ENCODE data around the gene SAP25. TPM values are rescaled to one million over a fixed set of nuclear protein-coding genes. Genes with fewer than 3 reads are reported as not detected.

SAP25 gene
- total RNA-seq, 3 donors from 2014 or later: 6.2 to 8.1 (median 7.6) TPM

DNA sequence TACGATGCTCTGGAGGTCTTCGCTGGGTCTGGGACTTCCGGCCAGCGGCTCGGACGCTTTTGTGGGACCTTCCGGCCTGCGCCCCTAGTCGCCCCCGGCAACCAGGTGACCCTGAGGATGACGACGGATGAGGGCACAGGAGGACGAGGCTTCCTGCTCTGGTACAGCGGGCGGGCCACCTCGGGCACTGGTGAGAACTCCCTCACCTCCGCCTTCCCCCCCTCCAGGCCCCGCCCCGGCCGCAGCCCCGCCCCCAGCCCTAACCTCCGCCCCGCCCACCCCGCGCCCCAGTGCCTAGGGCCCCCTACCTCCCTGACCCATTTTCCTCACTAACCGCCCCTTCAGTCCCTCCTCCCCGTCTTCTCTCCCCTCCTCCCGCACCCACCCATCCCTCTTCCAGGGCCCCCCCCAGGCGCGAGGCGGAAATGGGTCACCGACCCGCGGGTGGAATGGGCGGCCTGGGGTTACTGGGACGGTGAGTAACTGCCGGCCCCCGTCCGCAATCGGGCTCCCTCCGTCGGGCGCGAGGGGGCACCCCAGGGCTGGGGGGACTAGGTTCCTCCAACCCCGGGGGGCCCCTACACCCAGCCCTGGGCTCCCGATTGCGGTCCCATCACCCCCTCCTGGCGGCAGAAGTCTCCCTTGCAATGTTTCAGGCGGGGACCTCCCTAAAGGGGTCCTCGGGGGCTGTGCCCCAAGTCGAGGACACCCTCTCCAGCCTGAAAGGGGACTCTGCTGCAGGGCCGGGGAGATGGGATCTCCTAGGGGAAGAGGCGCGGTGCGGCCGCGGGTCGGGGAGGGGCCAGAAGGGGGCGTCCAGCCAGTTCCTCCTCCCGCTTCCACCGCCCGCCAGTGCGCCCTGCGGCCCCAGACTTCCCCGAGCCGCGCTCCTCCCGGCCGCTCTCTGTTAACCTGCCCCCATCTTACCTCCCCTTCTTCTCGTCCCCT lies 30.6 kb upstream of the SAP25 start:
- peak; percentile 60 for DNase-seq
- Mint-ChIP-seq H3K4me1 (ENCODE audit: low read depth) (peaks cover 15% of the 10 kb centered on the region), H3K9me3 (no peaks in the 10 kb centered on the region), H3K27me3 (ENCODE audit: low read depth) (no peaks in the 10 kb centered on the region), H3K36me3 (ENCODE audit: insufficient read depth) (no peaks in the 10 kb centered on the region), H3K4me3 (peak overlapping the region; percentile 78)
- peak; percentile 73 to 76 for ATAC-seq

DNA sequence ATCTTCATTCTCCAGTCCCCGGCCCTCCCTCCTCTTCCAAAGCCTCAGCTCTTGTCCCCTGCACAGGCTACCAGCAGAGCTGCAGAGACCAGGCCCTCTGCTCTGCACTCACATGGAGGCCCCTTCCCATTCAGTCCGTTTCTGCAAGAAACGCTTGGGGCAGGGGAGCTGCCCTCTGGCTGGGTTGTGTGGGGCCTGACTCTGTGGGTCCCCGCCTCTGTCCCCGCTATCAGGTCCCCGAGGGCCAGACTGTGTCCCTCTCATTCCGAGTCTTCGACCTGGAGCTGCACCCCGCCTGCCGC lies 30.0 kb upstream of the SAP25 start:
- ATAC-seq: no peak
- DNase-seq: no peak
- Mint-ChIP-seq H3K9me3 (no peaks in the 10 kb centered on the region), H3K4me1 (ENCODE audit: low read depth) (peaks cover 15% of the 10 kb centered on the region), H3K4me3 (peak overlapping the region; percentile 78), H3K27me3 (ENCODE audit: low read depth) (no peaks in the 10 kb centered on the region), H3K36me3 (ENCODE audit: insufficient read depth) (no peaks in the 10 kb centered on the region)

DNA sequence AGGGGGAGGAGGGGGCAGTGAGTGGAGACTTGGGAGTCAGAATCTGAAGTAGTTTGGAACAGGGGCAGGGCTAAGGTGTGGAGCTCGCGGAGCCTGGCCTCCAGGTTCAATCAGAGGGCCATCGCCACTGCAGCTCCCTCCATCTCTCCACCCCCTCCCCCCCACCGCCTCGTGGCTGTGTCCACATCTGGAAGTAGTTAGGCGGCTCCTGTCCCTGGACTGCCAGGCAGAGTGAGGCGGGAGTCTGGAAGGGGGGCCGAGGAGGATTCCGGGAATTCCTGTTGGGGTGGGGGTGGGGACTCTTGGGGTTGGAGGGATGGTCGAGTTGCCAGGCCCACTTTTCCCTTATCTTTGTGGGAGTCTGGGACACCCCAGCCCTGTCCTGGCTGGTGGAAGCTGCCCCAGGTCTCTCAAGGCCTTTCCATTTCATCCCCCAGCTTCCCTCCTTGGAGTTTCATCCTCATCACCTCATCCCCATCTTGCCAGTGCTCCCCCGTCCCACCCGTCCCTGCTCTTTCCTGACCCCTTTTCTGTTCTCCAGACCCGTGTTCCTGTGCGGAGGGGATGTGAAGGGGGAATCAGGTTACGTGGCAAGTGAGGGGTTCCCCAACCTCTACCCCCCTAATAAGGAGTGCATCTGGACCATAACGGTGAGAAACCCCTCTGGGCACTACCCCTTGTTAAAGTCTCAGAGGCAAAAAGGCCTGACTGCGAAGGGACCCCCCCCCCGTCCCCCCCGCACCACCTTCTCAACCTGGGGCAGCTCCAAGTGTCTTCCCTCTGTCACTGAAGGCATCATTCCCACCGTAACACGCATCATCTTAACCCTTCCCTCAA lies 29.4 kb upstream of the SAP25 start:
- Mint-ChIP-seq H3K4me3 (peak overlapping the region; percentile 78), H3K27me3 (ENCODE audit: low read depth) (no peaks in the 10 kb centered on the region), H3K36me3 (ENCODE audit: insufficient read depth) (no peaks in the 10 kb centered on the region), H3K4me1 (ENCODE audit: low read depth) (peaks cover 15% of the 10 kb centered on the region), H3K9me3 (no peaks in the 10 kb centered on the region)
- ATAC-seq (no peak), DNase-seq (no peak)

DNA sequence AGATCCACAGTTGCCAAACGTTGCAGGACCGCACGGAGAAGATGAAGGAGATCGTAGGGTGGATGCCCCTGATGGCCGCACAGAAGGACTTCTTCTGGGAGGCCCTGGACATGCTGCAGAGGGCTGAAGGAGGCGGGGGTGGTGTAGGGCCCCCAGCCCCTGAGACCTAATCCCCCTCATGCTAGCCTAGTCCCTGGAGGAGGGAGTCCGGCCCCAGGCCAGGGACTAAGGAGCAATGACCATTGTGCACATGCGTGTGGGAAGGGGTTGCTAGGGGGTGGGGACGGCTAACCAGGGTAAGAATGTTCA lies 27.0 kb upstream of the SAP25 start:
- Mint-ChIP-seq H3K9me3 (no peaks in the 10 kb centered on the region), H3K36me3 (ENCODE audit: insufficient read depth) (no peaks in the 10 kb centered on the region), H3K4me3 (no peak overlapping the region), H3K4me1 (ENCODE audit: low read depth) (peaks cover 14% of the 10 kb centered on the region), H3K27me3 (ENCODE audit: low read depth) (no peaks in the 10 kb centered on the region)
- ATAC-seq (no peak), DNase-seq (no peak)

DNA sequence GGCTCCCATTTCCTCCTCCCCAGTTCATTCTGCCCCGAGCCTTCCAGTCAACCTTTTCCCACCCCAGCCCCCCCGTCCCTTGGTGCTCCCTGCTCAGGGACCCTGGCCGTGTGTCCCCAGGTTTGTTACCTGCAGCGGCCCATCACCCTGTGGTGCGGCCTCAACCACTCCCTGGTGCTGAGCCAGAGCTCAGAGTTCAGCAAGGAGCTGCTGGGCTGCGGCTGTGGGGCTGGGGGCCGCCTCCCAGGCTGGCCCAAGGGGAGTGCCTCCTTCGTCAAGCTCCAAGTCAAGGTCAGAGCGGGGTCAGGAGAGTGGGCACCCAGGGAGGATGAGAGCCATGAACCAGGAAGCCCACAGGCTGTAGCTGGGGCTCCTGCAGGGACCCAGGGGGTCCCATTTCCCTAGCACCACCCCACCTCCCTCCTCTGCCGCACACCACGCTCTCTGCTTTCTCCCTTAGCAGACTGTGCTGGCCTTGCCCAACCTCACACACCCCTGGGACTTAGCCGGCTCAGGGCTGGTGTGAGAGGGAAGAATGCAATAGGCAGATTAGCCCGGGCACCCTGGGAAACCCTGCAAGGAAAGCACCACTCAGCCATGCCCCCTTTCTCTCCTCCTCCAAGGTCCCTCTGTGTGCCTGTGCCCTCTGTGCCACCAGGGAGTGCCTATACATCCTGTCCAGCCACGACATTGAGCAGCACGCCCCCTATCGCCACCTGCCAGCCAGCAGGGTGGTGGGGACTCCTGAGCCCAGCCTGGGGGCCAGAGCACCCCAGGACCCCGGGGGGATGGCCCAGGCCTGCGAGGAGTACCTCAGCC lies 26.4 kb upstream of the SAP25 start:
- Mint-ChIP-seq H3K4me3 (no peak overlapping the region), H3K36me3 (ENCODE audit: insufficient read depth) (no peaks in the 10 kb centered on the region), H3K27me3 (ENCODE audit: low read depth) (no peaks in the 10 kb centered on the region), H3K9me3 (no peaks in the 10 kb centered on the region), H3K4me1 (ENCODE audit: low read depth) (peaks cover 11% of the 10 kb centered on the region)
- ATAC-seq: no peak
- no peak for DNase-seq

DNA sequence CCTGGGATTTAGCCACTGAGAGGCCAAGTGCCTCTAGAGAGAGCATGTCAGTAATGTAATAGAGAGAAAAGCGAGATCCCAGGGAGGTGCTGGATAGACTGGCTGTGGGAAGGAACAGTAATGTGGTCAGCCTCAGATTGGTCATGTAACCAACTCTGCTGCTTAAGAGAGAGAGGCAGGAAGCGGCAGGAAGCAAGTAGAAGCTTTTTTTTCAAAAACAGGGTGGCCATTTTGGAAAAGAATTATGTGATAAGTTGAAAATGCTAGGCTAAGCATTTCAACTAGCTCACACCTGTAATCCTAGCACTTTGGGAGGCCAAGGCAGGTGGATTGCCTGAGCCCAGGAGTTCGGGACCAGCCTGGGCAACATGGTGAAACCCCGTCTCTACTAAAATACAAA lies 24.7 kb upstream of the SAP25 start:
- no peak overlapping the region for H3K4me3 Mint-ChIP-seq
- ATAC-seq (no peak), DNase-seq (no peak)
- no peaks in the 10 kb centered on the region for H3K9me3 Mint-ChIP-seq
- peaks cover 4% of the 10 kb centered on the region for H3K4me1 Mint-ChIP-seq (ENCODE audit: low read depth)
- H3K36me3 Mint-ChIP-seq (ENCODE audit: insufficient read depth): no peaks in the 10 kb centered on the region
- no peaks in the 10 kb centered on the region for H3K27me3 Mint-ChIP-seq (ENCODE audit: low read depth)

DNA sequence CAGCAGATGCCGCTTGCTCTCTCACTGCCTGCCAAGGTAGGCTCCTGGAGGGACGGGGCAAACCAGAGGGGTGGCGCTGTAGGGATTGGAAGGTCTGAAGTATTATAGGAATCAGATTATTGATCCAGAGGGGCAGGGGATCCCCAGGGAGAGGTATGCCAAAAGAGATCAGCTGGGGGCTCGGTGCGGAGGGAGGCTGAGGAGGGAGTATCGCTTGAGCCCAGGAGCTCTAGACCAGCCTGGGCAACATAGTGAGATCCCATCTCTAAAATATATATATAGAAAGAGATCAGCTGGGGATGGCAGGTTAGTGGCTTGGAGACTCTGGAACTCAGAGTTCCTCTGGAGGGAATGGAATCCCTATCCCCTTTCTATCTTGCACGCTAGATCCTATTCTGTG lies 21.5 kb upstream of the SAP25 start:
- Mint-ChIP-seq H3K9me3 (no peaks in the 10 kb centered on the region), H3K4me3 (no peak overlapping the region), H3K4me1 (ENCODE audit: low read depth) (no peaks in the 10 kb centered on the region), H3K36me3 (ENCODE audit: insufficient read depth) (no peaks in the 10 kb centered on the region), H3K27me3 (ENCODE audit: low read depth) (peaks cover 8% of the 10 kb centered on the region)
- ATAC-seq (no peak), DNase-seq (no peak)

DNA sequence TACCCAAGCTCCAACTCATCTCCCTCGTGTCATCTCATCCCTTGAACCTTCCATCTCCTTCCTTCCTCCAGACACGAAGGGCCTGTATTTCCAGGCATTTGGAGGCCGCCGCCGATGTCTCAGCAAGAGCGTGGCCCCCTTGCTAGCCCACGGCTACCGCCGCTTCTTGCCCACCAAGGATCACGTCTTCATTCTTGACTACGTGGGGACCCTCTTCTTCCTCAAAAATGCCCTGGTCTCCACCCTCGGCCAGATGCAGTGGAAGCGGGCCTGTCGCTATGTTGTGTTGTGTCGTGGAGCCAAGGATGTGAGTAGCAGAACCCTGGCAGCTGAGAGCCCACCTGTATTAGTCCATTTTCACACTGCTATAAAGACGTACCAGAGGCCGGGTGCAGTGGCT lies 17.9 kb upstream of the SAP25 start:
- no peaks in the 10 kb centered on the region for H3K9me3 Mint-ChIP-seq
- peaks cover 10% of the 10 kb centered on the region for H3K27me3 Mint-ChIP-seq (ENCODE audit: low read depth)
- no peak for ATAC-seq
- DNase-seq: no peak
- H3K36me3 Mint-ChIP-seq (ENCODE audit: insufficient read depth): no peaks in the 10 kb centered on the region
- H3K4me3 Mint-ChIP-seq: no peak overlapping the region
- H3K4me1 Mint-ChIP-seq (ENCODE audit: low read depth): peaks cover 8% of the 10 kb centered on the region

DNA sequence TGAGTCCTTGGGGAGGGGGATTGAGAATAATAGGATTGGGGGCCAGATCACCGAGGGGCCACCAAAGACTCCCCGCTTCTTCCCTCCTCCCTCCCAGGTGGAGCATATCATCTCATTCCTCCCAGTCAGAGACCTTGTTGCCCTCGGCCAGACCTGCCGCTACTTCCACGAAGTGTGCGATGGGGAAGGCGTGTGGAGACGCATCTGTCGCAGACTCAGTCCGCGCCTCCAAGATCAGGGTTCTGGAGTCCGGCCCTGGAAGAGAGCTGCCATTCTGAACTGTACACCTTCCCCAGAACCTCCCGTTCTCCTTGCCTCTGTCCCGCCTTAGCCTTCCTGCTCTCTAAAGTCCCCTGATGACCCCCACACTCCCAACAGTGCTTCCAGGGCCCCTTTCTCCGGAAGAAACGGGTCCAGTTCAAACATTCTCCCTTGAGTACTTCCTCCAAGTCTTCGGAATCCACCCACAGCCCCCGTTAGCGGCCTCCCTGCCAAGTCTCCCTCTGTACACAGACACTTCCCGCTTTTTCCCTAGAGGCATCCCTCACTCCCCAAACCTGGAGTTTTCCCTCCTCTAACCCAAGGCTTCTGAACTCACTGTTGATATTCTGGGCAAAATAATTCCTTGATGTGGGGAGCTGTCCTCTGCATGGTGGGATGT lies 16.5 kb upstream of the SAP25 start:
- Mint-ChIP-seq H3K4me3 (no peak overlapping the region), H3K36me3 (ENCODE audit: insufficient read depth) (no peaks in the 10 kb centered on the region), H3K4me1 (ENCODE audit: low read depth) (peaks cover 12% of the 10 kb centered on the region), H3K27me3 (ENCODE audit: low read depth) (peaks cover 10% of the 10 kb centered on the region), H3K9me3 (no peaks in the 10 kb centered on the region)
- ATAC-seq (no peak), DNase-seq (no peak)

DNA sequence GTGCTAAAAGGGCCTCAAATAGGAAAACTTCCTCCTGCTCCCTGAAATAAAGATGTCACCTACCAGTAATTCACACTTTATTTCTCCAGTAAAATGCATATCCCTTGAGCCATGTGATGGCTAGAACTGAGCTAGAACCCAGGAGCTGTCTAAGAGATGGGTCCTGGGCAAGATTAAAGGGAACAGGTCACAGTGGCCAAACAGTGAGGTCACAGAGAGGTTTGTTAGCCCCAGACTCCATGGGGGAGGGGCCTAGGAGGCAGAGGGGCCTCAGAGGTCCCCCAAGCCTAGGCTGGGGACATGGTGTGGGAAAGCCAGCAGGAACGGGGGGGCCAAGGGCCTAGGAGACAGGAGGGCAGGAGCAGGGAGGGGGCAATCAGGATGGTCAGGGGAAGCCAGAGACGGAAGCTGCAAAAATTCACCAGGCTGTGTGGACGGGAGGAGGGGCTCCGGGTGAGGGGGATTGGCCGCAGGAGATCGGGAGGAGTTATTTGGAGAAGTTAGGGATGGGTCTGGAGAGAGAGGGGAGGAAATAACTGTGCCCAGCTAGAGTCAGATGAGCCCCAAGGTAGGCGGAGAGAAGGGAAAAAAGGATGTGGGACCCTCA lies 15.7 kb upstream of the SAP25 start:
- Mint-ChIP-seq H3K4me1 (ENCODE audit: low read depth) (peaks cover 19% of the 10 kb centered on the region), H3K36me3 (ENCODE audit: insufficient read depth) (no peaks in the 10 kb centered on the region), H3K27me3 (ENCODE audit: low read depth) (peaks cover 10% of the 10 kb centered on the region), H3K4me3 (no peak overlapping the region), H3K9me3 (no peaks in the 10 kb centered on the region)
- DNase-seq: no peak
- no peak for ATAC-seq

DNA sequence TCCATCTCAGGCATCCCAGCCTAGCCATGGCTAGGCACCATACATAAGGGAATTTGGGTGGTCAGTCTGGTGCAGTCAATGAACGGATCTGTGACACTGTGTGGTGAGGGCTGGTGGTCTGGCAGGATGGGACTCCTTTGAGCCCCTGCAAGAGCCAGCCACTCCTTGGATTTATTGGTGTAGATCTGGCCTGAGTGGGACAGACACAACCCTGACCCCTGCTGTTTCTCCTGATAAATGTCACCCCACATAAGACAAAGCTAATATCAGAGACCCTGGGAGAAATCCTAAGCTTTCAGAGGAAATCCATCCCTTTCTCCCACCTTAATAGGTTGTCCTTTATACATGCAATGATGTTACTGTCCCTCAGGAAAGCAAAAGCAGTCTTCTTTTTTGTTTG lies 14.7 kb upstream of the SAP25 start:
- H3K36me3 Mint-ChIP-seq (ENCODE audit: insufficient read depth): no peaks in the 10 kb centered on the region
- ATAC-seq (no peak), DNase-seq (no peak)
- no peak overlapping the region for H3K4me3 Mint-ChIP-seq
- peaks cover 10% of the 10 kb centered on the region for H3K27me3 Mint-ChIP-seq (ENCODE audit: low read depth)
- peaks cover 28% of the 10 kb centered on the region for H3K4me1 Mint-ChIP-seq (ENCODE audit: low read depth)
- H3K9me3 Mint-ChIP-seq: no peaks in the 10 kb centered on the region

DNA sequence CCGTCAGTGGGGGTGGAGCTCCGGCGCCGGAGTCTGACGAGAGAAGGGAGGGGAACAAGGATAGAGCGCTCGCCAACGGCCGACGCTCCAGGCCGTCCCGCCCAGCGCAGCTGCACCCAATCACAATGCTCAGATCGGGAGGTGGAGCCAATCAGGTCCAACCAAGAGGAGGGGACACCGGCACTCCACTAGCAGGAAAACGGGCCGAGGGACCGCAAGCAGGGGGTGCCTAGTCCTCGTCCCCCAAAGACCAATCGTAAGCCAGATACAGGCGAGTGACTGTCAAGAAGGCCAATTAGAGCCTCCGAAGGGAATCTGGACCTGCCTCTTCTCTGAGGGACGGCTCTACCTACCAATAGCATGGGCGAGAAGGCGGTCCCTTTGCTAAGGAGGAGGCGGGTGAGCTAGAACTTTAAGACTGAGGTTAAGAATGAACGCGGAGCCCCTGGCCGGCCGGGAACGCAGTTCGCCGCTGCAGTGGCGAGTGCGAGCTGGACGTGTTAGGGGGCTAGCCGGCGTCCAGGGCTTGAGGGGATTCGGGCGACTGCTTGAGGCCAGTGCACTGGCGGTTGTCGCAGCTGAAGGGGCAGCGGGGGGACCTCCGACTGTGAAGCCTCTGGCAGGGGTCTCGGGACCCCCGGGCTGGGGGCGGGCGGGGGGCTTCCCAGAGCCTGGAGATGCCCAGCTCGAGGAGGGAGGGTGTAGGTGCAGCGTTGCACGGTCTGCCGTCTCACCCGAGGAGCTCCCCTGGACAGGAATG lies 12.7 kb upstream of the SAP25 start, which contains the start of gene FBXO24:
TSS of gene FBXO24 (plus strand) at position 63 of the 760 bp plus-strand sequence. CDS start at position 361, 298 bp downstream.
- H3K36me3 Mint-ChIP-seq (ENCODE audit: insufficient read depth): no peaks in the 10 kb centered on the region
- peaks cover 6% of the 10 kb centered on the region for H3K27me3 Mint-ChIP-seq (ENCODE audit: low read depth)
- H3K4me3 Mint-ChIP-seq: peak within 1 kb of the TSS; percentile 95
- H3K4me1 Mint-ChIP-seq (ENCODE audit: low read depth): peaks cover 44% of the 10 kb centered on the region
- no peaks in the 10 kb centered on the region for H3K9me3 Mint-ChIP-seq
- DNase-seq (peak; percentile 98), ATAC-seq (peak; percentile 85 to 87)

Data from activated T-cell treated with anti-CD3 and anti-CD28 coated beads, Interleukin-2, amount 50 U/mL, for 4 hours (primary cell).